GM12878 (cell line): Measurements from ENCODE around the gene GPAT2.

ENCODE experiments used
- CEBPB ChIP-seq, 2 experiments: fragments of 150-350 bp in 1 of 2; IDR thresholded peaks; 2 replicates each; pipeline ENCODE4 v1.6.1; 2012 to 2014; ENCODE audit warnings: low read depth in 2 of 2, low read length in 2 of 2, borderline replicate concordance in 1 of 2, inconsistent platforms in 1 of 2
- EZH2 ChIP-seq: IDR thresholded peaks from 2 replicates; pipeline ENCODE4 v1.6.1; 2012; ENCODE audit warnings: low read depth, mild to moderate bottlenecking, control low read depth, inconsistent platforms, low read length, borderline replicate concordance; ENCODE audit not compliant: control insufficient read depth
- FOS ChIP-seq: IDR thresholded peaks from 3 replicates; pipeline ENCODE4 v1.6.1; 2011; ENCODE audit warnings: borderline replicate concordance; ENCODE audit not compliant: insufficient read length; ENCODE audit errors: extremely low read depth
- KLF5 ChIP-seq: fragments of 450-650 bp; IDR thresholded peaks from 2 replicates; pipeline ENCODE4 v1.6.1; 2014; ENCODE audit warnings: mild to moderate bottlenecking; ENCODE audit not compliant: partially characterized antibody
- NFIC ChIP-seq: IDR thresholded peaks from 2 replicates; pipeline ENCODE4 v1.6.1; 2012; ENCODE audit warnings: low read depth, mild to moderate bottlenecking, inconsistent platforms, low read length, moderate library complexity
- RFX5 ChIP-seq: IDR thresholded peaks from 2 replicates; pipeline ENCODE4 v1.6.1; 2011; ENCODE audit warnings: low read depth, low read length, improper control_type of control experiment
- SIX5 ChIP-seq: IDR thresholded peaks from 2 replicates; pipeline ENCODE4 v1.6.1; 2011; ENCODE audit warnings: mild to moderate bottlenecking, low read depth, low read length, moderate library complexity; ENCODE audit not compliant: severe bottlenecking
- SMARCA5 ChIP-seq: fragments of 450-650 bp; IDR thresholded peaks from 2 replicates; pipeline ENCODE4 v1.6.1; 2017; ENCODE audit warnings: mild to moderate bottlenecking
- ZNF207 ChIP-seq: fragments of 450-650 bp; IDR thresholded peaks from 2 replicates; pipeline ENCODE4 v1.6.1; 2014; ENCODE audit warnings: antibody characterized with exemption, mild to moderate bottlenecking, borderline replicate concordance
- ZNF274 ChIP-seq: IDR thresholded peaks from one replicate; pipeline ENCODE4 v1.8.0; 2011; ENCODE audit not compliant: insufficient read length, insufficient read depth
- TF ChIP-seq, protein P1 (sequence below): fragments of 450-650 bp; IDR thresholded peaks from 2 replicates; pipeline ENCODE4 v1.6.1; 2017; ENCODE audit warnings: mild to moderate bottlenecking
- TF ChIP-seq, protein P2 (sequence below), 3 experiments: IDR thresholded peaks in 2 of 3; conservative IDR thresholded peaks in 1 of 3; 2 replicates each; pipeline ENCODE4 v1.5.1; 2011; ENCODE audit warnings: low read depth in 3 of 3, low read length in 3 of 3, mild to moderate bottlenecking in 3 of 3, control low read depth in 2 of 3, moderate library complexity in 2 of 3, inconsistent platforms in 1 of 3, mixed read lengths in 1 of 3; ENCODE audit not compliant: control insufficient read depth in 2 of 3, insufficient read depth in 1 of 3; ENCODE audit errors: extremely low read depth in 1 of 3
- TF ChIP-seq, protein P3 (sequence below): IDR thresholded peaks from 2 replicates; pipeline ENCODE4 v1.6.1; 2012; ENCODE audit warnings: improper control_type of control experiment, low read depth, low read length; ENCODE audit not compliant: insufficient replicate concordance
- TF ChIP-seq, protein P4 (sequence below): fragments of 150-350 bp; IDR thresholded peaks from 2 replicates; pipeline ENCODE4 v1.6.1; 2016; ENCODE audit warnings: low read depth, low read length

DNA sequence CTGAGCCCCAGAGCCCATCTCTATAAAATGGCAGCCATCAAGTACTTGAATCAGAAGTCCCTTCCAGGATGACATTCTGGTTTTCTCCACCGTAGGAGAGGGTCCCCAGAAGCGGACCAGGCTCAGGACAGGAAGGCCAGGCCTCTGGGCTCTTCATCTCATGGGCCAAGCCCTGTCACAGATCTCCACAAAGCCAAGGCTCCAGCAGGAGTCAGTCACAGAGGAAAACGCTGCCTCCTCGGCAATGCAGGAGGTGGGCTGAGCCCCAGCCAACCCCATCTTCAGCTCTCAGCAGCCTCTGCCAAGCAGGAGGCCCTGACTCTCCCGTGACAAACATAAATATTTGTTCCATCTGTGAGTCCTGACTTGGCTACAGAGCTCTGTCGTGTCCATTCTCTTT, 39.4 kb upstream of the GPAT2 start:
- TF ChIP-seq KLF5 = no peak
- no peak for TF ChIP-seq CEBPB (IDR thresholded peaks at IDR 0.05; ENCODE audit: borderline replicate concordance in 1 of 2, low read depth in 2 of 2, low read length in 2 of 2)
- TF ChIP-seq, protein P1, sequence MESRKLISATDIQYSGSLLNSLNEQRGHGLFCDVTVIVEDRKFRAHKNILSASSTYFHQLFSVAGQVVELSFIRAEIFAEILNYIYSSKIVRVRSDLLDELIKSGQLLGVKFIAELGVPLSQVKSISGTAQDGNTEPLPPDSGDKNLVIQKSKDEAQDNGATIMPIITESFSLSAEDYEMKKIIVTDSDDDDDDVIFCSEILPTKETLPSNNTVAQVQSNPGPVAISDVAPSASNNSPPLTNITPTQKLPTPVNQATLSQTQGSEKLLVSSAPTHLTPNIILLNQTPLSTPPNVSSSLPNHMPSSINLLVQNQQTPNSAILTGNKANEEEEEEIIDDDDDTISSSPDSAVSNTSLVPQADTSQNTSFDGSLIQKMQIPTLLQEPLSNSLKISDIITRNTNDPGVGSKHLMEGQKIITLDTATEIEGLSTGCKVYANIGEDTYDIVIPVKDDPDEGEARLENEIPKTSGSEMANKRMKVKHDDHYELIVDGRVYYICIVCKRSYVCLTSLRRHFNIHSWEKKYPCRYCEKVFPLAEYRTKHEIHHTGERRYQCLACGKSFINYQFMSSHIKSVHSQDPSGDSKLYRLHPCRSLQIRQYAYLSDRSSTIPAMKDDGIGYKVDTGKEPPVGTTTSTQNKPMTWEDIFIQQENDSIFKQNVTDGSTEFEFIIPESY = no peak
- no peak for TF ChIP-seq FOS
- no peak for TF ChIP-seq SMARCA5
- TF ChIP-seq, protein P2, sequence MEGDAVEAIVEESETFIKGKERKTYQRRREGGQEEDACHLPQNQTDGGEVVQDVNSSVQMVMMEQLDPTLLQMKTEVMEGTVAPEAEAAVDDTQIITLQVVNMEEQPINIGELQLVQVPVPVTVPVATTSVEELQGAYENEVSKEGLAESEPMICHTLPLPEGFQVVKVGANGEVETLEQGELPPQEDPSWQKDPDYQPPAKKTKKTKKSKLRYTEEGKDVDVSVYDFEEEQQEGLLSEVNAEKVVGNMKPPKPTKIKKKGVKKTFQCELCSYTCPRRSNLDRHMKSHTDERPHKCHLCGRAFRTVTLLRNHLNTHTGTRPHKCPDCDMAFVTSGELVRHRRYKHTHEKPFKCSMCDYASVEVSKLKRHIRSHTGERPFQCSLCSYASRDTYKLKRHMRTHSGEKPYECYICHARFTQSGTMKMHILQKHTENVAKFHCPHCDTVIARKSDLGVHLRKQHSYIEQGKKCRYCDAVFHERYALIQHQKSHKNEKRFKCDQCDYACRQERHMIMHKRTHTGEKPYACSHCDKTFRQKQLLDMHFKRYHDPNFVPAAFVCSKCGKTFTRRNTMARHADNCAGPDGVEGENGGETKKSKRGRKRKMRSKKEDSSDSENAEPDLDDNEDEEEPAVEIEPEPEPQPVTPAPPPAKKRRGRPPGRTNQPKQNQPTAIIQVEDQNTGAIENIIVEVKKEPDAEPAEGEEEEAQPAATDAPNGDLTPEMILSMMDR (IDR thresholded peaks at IDR 0.05 in 2 of 3, conservative IDR thresholded peaks at IDR 0.05 in 1 of 3; ENCODE audit: control insufficient read depth in 2 of 3, extremely low read depth in 1 of 3, insufficient read depth in 1 of 3, low read depth in 3 of 3, low read length in 3 of 3) = no peak
- no peak for TF ChIP-seq ZNF274
- TF ChIP-seq, protein P3, sequence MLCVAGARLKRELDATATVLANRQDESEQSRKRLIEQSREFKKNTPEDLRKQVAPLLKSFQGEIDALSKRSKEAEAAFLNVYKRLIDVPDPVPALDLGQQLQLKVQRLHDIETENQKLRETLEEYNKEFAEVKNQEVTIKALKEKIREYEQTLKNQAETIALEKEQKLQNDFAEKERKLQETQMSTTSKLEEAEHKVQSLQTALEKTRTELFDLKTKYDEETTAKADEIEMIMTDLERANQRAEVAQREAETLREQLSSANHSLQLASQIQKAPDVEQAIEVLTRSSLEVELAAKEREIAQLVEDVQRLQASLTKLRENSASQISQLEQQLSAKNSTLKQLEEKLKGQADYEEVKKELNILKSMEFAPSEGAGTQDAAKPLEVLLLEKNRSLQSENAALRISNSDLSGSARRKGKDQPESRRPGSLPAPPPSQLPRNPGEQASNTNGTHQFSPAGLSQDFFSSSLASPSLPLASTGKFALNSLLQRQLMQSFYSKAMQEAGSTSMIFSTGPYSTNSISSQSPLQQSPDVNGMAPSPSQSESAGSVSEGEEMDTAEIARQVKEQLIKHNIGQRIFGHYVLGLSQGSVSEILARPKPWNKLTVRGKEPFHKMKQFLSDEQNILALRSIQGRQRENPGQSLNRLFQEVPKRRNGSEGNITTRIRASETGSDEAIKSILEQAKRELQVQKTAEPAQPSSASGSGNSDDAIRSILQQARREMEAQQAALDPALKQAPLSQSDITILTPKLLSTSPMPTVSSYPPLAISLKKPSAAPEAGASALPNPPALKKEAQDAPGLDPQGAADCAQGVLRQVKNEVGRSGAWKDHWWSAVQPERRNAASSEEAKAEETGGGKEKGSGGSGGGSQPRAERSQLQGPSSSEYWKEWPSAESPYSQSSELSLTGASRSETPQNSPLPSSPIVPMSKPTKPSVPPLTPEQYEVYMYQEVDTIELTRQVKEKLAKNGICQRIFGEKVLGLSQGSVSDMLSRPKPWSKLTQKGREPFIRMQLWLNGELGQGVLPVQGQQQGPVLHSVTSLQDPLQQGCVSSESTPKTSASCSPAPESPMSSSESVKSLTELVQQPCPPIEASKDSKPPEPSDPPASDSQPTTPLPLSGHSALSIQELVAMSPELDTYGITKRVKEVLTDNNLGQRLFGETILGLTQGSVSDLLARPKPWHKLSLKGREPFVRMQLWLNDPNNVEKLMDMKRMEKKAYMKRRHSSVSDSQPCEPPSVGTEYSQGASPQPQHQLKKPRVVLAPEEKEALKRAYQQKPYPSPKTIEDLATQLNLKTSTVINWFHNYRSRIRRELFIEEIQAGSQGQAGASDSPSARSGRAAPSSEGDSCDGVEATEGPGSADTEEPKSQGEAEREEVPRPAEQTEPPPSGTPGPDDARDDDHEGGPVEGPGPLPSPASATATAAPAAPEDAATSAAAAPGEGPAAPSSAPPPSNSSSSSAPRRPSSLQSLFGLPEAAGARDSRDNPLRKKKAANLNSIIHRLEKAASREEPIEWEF = no peak
- no peak for TF ChIP-seq RFX5
- no peak for TF ChIP-seq NFIC
- no peak for TF ChIP-seq EZH2
- TF ChIP-seq, protein P4, sequence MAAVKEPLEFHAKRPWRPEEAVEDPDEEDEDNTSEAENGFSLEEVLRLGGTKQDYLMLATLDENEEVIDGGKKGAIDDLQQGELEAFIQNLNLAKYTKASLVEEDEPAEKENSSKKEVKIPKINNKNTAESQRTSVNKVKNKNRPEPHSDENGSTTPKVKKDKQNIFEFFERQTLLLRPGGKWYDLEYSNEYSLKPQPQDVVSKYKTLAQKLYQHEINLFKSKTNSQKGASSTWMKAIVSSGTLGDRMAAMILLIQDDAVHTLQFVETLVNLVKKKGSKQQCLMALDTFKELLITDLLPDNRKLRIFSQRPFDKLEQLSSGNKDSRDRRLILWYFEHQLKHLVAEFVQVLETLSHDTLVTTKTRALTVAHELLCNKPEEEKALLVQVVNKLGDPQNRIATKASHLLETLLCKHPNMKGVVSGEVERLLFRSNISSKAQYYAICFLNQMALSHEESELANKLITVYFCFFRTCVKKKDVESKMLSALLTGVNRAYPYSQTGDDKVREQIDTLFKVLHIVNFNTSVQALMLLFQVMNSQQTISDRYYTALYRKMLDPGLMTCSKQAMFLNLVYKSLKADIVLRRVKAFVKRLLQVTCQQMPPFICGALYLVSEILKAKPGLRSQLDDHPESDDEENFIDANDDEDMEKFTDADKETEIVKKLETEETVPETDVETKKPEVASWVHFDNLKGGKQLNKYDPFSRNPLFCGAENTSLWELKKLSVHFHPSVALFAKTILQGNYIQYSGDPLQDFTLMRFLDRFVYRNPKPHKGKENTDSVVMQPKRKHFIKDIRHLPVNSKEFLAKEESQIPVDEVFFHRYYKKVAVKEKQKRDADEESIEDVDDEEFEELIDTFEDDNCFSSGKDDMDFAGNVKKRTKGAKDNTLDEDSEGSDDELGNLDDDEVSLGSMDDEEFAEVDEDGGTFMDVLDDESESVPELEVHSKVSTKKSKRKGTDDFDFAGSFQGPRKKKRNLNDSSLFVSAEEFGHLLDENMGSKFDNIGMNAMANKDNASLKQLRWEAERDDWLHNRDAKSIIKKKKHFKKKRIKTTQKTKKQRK = no peak
- TF ChIP-seq ZNF207 = no peak
- TF ChIP-seq SIX5 = no peak
